Karpas-422 (cell line): ENCODE measurements around the gene SMOC2. TPM values are rescaled to one million over a fixed set of nuclear protein-coding genes. Genes with fewer than 3 reads are reported as not detected.
A peak's percentile ranks its signal among the peaks of the same experiment; 100 is the strongest.
"Not testable (repeated sequence)": the region's sequence is repeated elsewhere in the genome, so short reads cannot be mapped to it uniquely, and the experiment has no call there.

Experiments
- DNase-seq: peaks from one replicate; pipeline ENCODE4 v3.0.0-alpha.2; 2015
- H2AFZ ChIP-seq: fragments of 200-600 bp; sonication (generic); 2 replicates; pipeline ENCODE4 v1.6.1; 2014; ENCODE audit warnings: antibody characterized with exemption, low read length, mixed read lengths
- H3K27ac ChIP-seq: fragments of 200-600 bp; sonication (generic); 2 replicates; pipeline ENCODE4 v1.5.1; 2014; ENCODE audit warnings: mild to moderate bottlenecking, low read length, moderate library complexity
- H3K27me3 ChIP-seq: fragments of 200-600 bp; sonication (generic); 2 replicates; pipeline ENCODE4 v1.6.1; 2014; ENCODE audit warnings: low read length, mixed read lengths
- H3K36me3 ChIP-seq: fragments of 200-600 bp; sonication (generic); 2 replicates; pipeline ENCODE4 v1.6.1; 2014; ENCODE audit warnings: low read length, mixed read lengths; ENCODE audit not compliant: insufficient read depth
- H3K4me1 ChIP-seq: fragments of 200-600 bp; sonication (generic); 2 replicates; pipeline ENCODE4 v1.6.1; 2014; ENCODE audit warnings: mild to moderate bottlenecking, low read length, mixed read lengths
- H3K4me2 ChIP-seq: fragments of 200-600 bp; sonication (generic); 2 replicates; pipeline ENCODE4 v1.6.1; 2014; ENCODE audit warnings: low read length, low read depth, mild to moderate bottlenecking; ENCODE audit not compliant: poor library complexity, severe bottlenecking
- H3K4me3 ChIP-seq: fragments of 200-600 bp; sonication (generic); 2 replicates; pipeline ENCODE4 v1.5.1; 2014; ENCODE audit warnings: mild to moderate bottlenecking, antibody characterized with exemption, low read length, mixed read lengths
- H3K79me2 ChIP-seq: fragments of 200-600 bp; sonication (generic); 2 replicates; pipeline ENCODE4 v1.6.1; 2014; ENCODE audit warnings: mild to moderate bottlenecking, low read length, mixed read lengths
- H3K9ac ChIP-seq: fragments of 200-600 bp; sonication (generic); 2 replicates; pipeline ENCODE4 v1.6.0; 2014; ENCODE audit warnings: low read length
- H3K9me2 ChIP-seq: fragments of 200-600 bp; sonication (generic), shearing (Covaris generic); replicated peaks from 2 replicates; pipeline ENCODE4 v1.6.0; 2014; ENCODE audit warnings: mild to moderate bottlenecking, low read length, moderate library complexity; ENCODE audit not compliant: insufficient read depth
- H3K9me3 ChIP-seq: fragments of 300-700, 200-600 bp; sonication (generic); 2 replicates; pipeline ENCODE4 v1.6.1; 2014; ENCODE audit warnings: low read length, mixed read lengths
- H4K20me1 ChIP-seq: fragments of 200-600 bp; sonication (generic); 2 replicates; pipeline ENCODE4 v1.6.1; 2014; ENCODE audit warnings: mild to moderate bottlenecking, antibody characterized with exemption, low read length, low read depth; ENCODE audit not compliant: insufficient read depth
- total RNA-seq: library from RNA; depleted of rRNA; stranded (reverse); fragments of >200 nt; shearing (Covaris generic); gene quantifications from 2 replicates; pipeline ENCODE4 v1.2.3, GENCODE V29; 2014; ENCODE audit warnings: low replicate concordance

The SMOC2 gene
- total RNA-seq, 1 experiment from 2014 or later: not detected

DNA sequence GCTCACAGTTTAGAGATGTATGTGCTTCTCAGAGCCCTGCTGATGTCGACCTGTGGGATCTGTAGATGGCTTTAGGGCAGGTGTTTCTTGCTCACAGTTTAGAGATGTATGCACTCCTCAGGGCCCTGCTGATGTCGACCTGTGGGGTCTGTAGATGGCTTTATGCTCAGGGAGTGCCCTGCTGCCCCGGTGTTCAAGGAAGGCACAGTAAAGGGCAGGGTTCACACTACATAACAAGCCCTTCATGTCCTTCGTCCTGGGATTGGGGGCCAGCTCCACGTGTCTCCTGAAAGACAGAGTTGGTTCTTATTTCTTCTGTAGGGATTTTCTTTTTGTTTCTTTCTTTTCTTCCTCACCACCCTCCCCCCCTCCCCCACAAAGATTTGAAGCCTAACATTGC, 91.1 kb downstream of the SMOC2 start:
- Histone ChIP-seq H3K4me2 (no peak overlapping the region), H3K9me3 (no peaks in the 10 kb centered on the region), H3K4me3 (no peak overlapping the region), H3K27ac (no peak overlapping the region), H4K20me1 (no peaks in the 10 kb centered on the region), H2AFZ (no peak overlapping the region), H3K4me1 (peaks cover 5% of the 10 kb centered on the region), H3K9ac (no peak overlapping the region), H3K27me3 (no peaks in the 10 kb centered on the region), H3K79me2 (no peaks in the 10 kb centered on the region), H3K9me2 (no peaks in the 10 kb centered on the region), H3K36me3 (no peaks in the 10 kb centered on the region)
- no peak for DNase-seq

DNA sequence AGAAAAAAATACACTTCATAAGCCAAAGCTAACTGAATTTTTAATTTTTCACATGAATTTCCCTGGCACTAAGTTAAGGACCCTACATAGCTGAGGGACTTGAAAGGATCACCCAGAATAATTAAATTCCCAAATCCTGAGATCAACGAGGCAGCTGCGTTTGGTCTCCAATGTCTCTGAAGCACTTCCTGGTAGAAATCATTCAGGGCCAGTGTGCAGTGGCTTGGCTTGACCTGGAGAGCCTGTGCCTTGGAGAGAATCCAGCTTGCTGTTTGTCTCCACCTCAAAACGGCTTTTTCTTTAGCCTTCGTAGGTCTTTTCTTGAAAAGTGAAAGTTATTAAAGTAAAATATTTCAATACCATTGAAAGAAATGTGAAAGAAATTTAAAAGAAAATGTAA, 92.4 kb downstream of the SMOC2 start:
- no peaks in the 10 kb centered on the region for H3K36me3 ChIP-seq
- peaks cover 4% of the 10 kb centered on the region for H3K4me1 ChIP-seq
- H3K9ac ChIP-seq: no peak overlapping the region
- no peak overlapping the region for H3K27ac ChIP-seq
- H3K4me3 ChIP-seq: no peak overlapping the region
- no peak overlapping the region for H2AFZ ChIP-seq
- no peak for DNase-seq
- no peaks in the 10 kb centered on the region for H3K79me2 ChIP-seq
- no peaks in the 10 kb centered on the region for H3K9me2 ChIP-seq
- no peaks in the 10 kb centered on the region for H3K9me3 ChIP-seq
- no peaks in the 10 kb centered on the region for H3K27me3 ChIP-seq
- H3K4me2 ChIP-seq: no peak overlapping the region
- H4K20me1 ChIP-seq: no peaks in the 10 kb centered on the region

DNA sequence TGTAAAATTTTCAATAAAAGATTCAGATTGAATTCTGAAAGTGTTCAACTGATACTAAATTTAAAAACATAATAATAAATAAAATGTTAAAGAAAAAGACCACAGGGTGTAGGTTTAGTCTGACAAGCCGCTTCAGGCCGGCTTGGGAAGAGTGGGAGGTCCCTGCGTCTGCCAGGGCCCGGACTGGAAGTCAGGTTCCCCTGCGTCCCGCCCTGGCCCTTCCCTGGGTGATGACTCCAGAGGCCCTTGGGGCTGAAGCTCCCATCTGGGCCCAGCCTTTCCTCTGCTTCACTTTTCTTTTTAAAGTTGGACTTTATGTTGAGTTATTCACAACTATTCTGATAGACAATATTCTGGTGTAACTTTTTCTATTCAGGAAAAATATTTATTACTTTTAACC, 93.3 kb downstream of the SMOC2 start:
- no peaks in the 10 kb centered on the region for H3K27me3 ChIP-seq
- H3K27ac ChIP-seq: no peak overlapping the region
- H4K20me1 ChIP-seq: no peaks in the 10 kb centered on the region
- no peak overlapping the region for H3K9ac ChIP-seq
- H3K9me2 ChIP-seq: no peaks in the 10 kb centered on the region
- no peaks in the 10 kb centered on the region for H3K9me3 ChIP-seq
- no peaks in the 10 kb centered on the region for H3K79me2 ChIP-seq
- no peak overlapping the region for H2AFZ ChIP-seq
- no peak overlapping the region for H3K4me2 ChIP-seq
- no peak for DNase-seq
- no peaks in the 10 kb centered on the region for H3K4me1 ChIP-seq
- H3K4me3 ChIP-seq: no peak overlapping the region
- no peaks in the 10 kb centered on the region for H3K36me3 ChIP-seq

DNA sequence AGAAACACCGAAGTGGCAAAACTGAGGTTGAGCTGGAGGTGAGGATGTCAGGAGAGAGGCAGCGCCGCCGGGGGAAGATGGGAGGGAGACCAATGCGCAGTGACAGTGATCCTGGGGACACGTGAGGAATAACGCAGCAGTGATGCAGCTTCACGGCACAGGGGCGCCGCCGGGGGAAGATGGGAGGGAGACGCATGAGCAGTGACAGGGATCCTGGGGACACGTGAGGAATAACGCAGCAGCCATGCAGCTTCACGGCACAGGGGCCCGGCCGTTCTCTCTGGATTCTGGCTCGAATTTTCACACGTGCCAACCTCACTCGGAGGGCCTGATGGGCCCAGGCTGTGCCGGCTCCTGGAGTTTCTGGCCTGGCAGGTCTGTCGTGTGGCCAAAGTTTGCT, 94.7 kb downstream of the SMOC2 start:
- H3K4me1 ChIP-seq: no peaks in the 10 kb centered on the region
- no peak overlapping the region for H3K27ac ChIP-seq
- H3K9ac ChIP-seq: no peak overlapping the region
- H2AFZ ChIP-seq: no peak overlapping the region
- no peaks in the 10 kb centered on the region for H3K36me3 ChIP-seq
- no peaks in the 10 kb centered on the region for H3K79me2 ChIP-seq
- no peaks in the 10 kb centered on the region for H3K9me2 ChIP-seq
- H3K4me3 ChIP-seq: no peak overlapping the region
- no peaks in the 10 kb centered on the region for H3K27me3 ChIP-seq
- no peaks in the 10 kb centered on the region for H4K20me1 ChIP-seq
- H3K9me3 ChIP-seq: no peaks in the 10 kb centered on the region
- DNase-seq: no peak
- no peak overlapping the region for H3K4me2 ChIP-seq

DNA sequence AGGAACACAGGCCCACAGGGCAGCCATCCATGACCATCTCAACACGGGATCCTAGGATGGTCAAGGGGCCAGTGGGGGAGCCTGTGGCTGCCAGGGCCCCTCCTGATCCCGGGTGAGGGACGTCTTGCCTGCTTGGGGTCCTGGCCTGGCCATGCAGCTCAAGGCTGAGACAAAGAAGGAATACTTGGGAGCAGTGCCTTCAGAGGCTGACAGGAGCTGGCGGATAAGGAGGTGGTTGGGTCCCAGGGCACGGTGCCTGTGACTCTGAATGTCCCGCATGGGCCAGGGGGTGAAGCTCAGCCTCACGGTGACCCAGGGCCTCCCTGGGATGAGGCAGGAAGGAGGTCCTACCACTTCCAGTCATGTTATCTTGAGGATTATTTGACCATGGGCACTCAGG, 95.2 kb downstream of the SMOC2 start:
- Histone ChIP-seq H3K4me1 (no peaks in the 10 kb centered on the region), H3K27ac (no peak overlapping the region), H4K20me1 (no peaks in the 10 kb centered on the region), H3K9ac (no peak overlapping the region), H3K79me2 (no peaks in the 10 kb centered on the region), H3K9me2 (no peaks in the 10 kb centered on the region), H3K36me3 (no peaks in the 10 kb centered on the region), H3K9me3 (no peaks in the 10 kb centered on the region), H3K4me2 (no peak overlapping the region), H3K27me3 (no peaks in the 10 kb centered on the region), H2AFZ (no peak overlapping the region), H3K4me3 (no peak overlapping the region)
- DNase-seq: peak; percentile 4

DNA sequence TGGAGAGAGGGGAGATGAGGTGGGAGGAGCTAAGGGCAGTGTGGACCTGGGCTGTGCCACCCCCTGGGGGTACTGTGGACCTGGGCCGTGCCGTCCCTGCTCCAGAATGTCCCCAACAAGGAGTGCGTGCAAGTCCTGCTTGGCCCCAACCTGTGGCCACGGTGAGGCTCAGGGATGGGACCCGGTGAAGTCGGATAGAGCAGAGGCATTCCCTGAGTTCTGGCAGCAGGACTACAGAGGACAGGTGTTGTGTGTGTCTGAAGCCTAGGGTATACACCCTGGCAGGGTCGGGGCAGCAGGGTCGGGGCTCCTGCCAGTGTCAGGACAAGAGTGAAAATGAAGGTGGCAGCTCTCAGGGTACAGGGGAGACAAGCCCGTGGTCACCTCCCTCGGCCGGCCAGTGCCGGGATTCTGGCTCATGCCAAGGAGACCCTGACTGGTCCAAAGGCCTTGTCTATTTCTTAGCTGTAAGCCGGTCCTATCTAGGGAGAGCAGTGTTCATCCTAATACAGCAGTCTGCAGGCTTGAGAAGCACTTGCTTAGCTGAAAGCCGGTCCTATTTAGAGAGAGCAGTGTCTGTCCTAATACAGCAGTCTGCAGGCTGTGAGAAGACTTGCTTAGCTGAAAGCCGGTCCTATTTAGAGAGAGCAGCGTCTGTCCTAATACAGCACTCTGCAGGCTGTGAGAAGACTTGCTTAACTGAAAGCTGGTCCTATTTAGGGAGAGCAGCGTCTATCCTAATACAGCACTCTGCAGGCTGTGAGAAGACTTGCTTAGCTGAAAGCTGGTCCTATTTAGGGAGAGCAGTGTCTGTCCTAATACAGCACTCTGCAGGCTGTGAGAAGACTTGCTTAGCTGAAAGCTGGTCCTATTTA, 95.9 kb downstream of the SMOC2 start:
- Histone ChIP-seq H4K20me1 (no peaks in the 10 kb centered on the region), H3K4me1 (no peaks in the 10 kb centered on the region), H3K36me3 (no peaks in the 10 kb centered on the region), H3K79me2 (no peaks in the 10 kb centered on the region), H3K27ac (no peak overlapping the region), H2AFZ (no peak overlapping the region), H3K27me3 (no peaks in the 10 kb centered on the region), H3K4me3 (no peak overlapping the region), H3K9ac (no peak overlapping the region), H3K9me2 (no peaks in the 10 kb centered on the region), H3K4me2 (no peak overlapping the region), H3K9me3 (no peaks in the 10 kb centered on the region)
- peak; percentile 43 for DNase-seq

DNA sequence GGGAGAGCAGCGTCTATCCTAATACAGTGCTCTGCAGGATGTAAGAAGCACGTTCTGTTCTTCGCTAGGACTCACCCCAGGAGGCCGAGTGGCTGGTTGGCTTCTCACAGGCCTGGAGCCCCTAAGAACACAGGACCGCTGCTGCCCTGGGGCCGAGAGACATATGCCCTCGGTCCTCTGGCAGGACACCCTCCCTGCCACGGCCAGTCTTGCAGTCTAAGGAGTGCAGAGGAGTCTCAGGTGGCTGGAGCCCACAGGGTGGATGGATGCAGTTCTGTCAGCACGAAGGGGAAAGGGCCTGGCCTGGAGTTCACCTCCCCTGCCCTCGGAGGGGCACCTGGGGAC, 96.5 kb downstream of the SMOC2 start:
- Histone ChIP-seq H4K20me1 (no peaks in the 10 kb centered on the region), H3K27ac (no peak overlapping the region), H3K36me3 (no peaks in the 10 kb centered on the region), H3K9me2 (no peaks in the 10 kb centered on the region), H3K27me3 (no peaks in the 10 kb centered on the region), H3K79me2 (no peaks in the 10 kb centered on the region), H3K4me3 (no peak overlapping the region), H3K4me2 (no peak overlapping the region), H2AFZ (no peak overlapping the region), H3K4me1 (no peaks in the 10 kb centered on the region), H3K9me3 (no peaks in the 10 kb centered on the region), H3K9ac (no peak overlapping the region)
- no peak for DNase-seq

DNA sequence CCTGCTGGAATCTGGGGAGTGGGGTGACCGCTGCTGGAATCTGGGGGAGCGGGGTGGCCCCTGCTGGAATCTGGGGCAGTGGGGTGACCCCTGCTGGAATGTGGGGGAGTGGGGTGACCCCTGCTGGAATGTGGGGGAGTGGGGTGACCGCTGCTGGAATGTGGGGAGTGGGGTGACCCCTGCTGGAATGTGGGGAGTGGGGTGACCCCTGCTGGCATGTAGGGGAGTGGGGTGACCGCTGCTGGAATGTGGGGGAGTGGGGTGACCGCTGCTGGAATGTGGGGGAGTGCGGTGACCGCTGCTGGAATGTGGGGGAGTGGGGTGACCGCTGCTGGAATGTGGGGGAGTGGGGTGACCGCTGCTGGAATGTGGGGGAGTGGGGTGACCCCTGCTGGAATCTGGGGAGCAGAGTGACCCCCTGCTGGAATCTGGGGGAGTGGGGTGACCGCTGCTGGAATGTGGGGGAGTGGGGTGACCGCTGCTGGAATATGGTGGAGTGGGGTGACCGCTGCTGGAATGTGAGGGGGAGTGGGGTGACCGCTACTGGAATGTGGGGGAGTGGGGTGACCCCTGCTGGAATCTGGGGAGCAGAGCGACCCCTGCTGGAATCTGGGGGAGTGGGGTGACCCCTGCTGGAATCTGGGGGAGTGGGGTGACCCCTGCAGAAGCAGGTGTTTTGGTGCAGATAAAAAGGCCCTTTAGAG, 97.4 kb downstream of the SMOC2 start:
- H3K4me1 ChIP-seq, H4K20me1 ChIP-seq, H3K27ac ChIP-seq, H3K27me3 ChIP-seq, H3K9ac ChIP-seq, H2AFZ ChIP-seq, H3K79me2 ChIP-seq, H3K4me3 ChIP-seq, H3K9me3 ChIP-seq, H3K9me2 ChIP-seq, H3K36me3 ChIP-seq, H3K4me2 ChIP-seq: not testable (repeated sequence)
- DNase-seq: peak; percentile 45
